Globus pallidus (tissue), 1 donor: ENCODE data around the gene MESP2.

Experiments
- DNase-seq: peaks from one replicate; pipeline ENCODE4 v3.0.0-alpha.2; 2015; ENCODE audit warnings: low spot score

The MESP2 gene

DNA sequence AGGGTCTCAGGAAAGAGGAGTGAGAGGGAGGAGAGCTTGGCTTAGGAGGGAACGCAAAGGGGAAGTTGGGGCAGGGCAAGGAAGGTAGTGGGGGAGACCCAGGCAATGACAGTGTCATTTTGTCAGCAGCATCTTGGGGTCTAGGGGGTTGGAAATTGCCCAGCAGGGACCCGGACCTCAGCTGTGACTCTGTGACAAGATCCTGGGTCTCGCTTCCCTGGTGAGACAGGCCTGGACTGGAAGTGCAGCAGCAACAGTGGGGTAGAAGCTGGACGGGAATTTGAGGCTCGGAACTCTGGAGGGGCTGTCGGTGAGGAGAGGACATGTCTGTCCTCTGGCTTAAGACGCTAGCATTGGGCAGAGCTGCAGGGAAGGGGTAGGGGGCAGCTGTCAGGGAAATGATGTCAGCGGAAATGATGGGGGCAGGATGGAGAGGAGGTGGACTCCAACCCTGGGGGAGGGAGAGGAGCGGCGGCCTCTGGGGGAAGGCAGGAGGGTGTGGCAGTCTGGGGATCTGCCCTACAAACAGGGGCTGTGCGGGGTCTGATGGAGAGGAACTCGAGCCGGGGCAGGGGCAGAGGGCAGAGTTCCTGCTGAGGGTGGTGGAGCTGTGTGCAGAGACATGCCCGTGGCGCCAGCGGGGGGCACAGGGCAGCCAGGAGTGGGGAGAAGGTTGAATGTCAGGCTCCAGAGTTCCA, 26.2 kb downstream of the MESP2 start:
- DNase-seq, result no peak

DNA sequence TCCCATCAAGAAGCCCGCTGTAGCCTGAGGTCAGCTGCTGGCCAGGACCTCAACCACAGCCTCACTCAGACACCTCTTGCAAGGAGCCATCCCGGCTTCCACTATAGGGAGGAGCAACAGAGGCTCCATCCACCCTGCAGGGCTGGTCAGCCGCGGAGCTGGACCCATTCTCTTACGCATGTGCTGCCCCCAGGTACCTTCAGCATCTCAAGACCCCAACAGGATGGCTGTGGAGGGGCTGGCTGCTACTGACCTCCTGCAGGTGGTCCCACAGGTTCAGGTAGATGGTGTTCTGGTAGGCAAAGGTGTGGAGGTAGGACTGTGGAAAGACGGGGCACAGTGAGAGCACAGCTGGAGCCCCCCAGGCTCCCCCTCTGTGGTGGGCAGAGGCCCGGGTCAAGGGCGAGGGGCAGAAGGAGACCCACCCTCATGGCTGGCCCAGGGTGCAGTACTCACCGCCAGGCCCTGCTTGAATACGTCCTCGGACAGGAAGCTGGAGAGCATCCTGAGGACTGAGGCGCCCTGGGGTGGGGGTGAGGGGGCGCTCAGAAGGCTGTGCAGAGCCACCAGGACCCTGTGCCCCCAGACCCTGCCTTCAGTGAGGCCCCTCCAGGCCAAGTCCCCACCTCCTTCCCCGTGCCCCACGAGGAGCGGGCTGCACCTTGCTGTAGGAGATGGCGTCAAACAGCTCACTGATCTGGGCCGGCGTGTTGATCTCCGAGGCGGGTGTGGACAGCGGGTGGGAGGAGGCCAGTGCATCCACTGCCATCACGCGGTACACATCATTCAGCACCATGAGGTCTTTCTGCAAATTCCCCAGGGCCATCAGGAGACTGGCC, 27.1 kb downstream of the MESP2 start:
- DNase-seq, result no peak

DNA sequence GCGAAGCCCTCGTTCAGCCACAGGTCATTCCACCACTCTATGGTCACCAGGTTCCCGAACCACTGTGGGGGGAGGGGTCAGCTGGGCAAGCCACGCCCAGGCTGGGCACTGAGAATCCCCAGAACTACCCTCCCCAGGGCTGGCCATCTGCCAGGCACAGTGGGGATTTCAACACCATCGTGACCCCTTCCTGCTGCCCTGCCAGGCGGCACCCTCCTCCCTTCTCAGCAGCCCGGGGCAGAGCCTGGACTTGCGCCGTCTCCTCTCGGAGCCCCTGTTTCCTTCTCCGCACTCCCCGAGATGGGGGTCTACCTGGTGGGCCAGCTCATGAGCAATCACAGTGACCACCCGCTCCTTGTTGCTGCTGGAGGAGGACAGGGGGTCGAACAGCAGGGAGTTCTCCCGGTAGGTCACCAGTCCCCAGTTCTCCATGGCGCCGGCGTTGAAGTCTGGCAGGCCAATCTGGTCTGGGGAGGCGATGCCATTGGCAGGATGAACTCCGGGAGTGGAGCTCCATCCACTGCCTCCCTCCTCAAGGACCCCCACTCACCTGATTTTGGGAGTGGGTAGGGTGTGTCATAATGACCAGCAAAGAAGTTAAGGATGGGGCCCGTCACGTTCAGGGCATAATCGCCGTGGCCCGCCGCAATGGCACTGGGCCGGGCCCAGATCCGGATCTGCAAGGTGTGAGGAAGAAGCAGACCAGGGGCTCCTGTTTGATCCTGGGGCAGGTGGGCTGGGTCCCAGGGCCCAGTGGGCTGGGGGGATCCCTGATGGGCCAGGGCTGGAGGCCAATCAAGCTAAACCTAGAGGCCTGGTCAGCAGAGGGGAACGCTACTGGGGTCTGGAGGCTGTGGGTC, 28.0 kb downstream of the MESP2 start:
- DNase-seq, result no peak

DNA sequence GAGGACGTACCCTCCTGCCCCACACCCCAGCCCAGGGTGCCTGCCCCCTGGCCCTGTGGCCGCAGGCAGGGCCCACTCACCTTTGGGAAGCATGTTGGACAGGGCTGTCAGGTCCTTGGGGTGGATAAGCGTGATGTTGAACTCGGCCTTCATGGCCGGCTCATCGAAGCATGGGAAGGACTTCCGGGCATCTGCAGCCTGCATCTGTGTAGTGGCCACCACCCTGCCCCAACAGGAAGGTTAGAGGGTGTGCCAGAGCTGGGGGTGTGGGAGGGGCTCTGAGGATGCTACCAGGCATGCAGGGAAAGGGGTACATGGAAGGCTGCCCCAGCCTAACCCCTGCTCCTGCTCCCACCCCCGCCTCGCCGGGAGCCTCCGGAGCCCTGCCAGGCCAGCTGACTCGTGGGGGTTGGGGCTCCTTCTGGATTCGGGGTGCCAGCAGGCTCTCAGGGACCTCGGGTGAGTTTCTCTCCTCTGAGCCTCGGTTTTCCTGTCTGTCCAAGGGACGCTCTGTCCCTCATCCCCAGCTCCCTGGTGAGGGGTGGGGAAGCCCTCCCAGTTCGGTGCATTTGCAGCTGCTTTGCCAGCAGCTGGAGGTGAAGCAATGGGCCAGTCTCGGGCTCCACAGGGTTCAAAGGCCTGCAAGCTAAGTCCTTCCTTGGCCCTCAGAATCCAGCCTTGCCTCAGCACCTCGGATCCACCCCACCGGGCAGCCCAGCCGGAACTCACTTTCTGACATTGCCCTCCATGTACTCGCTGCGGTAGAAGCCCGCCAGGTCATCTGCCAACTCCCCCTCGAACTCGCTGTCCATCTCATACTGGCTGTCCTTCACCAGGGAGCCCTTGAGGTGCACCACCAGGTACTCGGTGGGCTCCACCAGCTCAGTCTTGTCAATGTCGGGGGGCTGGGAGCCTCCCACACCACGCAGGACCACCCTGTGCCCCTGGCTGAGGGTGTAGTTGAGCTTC, 29.4 kb downstream of the MESP2 start:
- no peak for DNase-seq

DNA sequence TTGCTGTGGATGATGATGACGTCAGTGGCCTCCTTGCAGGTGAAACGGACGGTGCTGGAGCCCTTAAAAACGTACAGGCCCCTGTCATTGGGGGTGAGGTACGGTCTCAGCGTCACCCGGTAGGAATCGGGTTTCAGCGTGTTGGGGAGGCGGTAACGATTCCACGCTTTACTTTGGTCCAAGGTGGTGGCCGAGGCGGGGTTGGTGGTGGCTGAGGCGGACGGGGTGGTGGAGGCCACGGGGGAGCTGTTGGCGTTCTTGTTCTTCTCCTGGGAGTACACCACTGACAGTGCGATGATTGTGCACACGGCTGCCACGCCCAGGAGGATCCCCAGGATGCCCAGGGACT, 30.1 kb downstream of the MESP2 start:
- DNase-seq, result no peak

DNA sequence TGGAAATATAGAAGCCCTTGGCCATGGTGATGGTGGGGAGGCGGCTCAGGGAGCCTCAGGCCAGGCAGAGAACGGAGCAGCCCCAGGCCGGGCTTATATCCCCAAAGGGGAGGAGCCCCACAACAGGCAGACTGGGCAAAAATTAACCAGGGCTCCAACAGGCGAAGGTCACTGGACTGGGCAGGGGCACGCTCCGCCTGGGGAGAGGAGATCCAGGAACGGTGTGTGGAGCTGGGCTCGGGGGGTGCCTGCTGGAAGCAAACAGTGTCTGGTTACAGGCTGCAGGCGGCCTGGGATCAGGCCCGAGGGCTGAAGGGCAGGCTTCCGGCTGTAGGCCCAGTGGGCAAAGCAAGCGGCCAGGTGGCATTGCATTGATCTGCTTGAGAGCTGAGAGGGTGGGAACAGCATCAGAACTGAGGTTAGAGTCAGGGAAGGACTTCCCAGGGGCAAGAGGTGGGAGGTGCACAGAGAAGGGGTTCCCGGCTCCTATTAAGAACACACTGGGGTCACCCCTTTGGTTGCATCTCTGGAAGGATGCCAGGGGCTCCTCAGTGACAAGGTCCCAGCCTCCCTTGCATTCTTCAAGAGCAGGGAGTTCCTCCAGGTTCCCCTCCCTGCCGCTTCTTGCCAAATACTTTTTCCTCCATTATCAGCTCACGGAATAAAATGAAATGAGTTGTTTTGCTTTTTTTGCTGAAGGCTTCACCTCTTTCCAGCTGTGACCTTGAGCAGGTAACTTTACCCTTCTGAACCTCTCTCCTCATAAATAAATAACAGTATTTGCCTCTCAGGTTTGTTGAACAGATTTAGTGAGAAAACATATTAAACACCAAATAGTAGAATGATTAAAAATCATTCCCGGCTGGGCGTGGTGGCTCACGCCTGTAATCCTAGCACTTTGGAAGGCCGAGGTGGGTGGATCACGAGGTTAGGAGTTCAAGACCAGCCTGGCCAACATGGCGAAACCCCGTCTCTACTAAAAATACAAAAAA, 30.7 kb downstream of the MESP2 start:
- DNase-seq, result no peak

DNA sequence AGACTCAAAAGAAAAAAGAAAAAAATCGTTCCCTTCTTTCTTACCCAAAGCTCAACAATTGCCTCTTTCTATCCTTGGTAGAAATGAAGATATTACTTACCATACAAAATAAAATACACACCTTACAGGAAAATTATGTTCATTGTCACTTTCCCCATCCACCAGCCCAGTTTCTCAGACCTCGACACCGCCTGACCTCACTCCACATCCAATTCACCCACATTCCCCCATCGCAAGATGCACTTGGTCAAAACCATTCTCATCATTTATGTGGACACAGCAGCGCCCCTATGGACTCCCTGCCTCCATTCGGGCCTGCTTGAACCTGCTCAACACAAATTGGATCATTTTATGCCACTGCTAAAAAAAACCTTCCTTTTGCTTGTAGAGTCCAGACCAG, 31.6 kb downstream of the MESP2 start:
- no peak for DNase-seq

DNA sequence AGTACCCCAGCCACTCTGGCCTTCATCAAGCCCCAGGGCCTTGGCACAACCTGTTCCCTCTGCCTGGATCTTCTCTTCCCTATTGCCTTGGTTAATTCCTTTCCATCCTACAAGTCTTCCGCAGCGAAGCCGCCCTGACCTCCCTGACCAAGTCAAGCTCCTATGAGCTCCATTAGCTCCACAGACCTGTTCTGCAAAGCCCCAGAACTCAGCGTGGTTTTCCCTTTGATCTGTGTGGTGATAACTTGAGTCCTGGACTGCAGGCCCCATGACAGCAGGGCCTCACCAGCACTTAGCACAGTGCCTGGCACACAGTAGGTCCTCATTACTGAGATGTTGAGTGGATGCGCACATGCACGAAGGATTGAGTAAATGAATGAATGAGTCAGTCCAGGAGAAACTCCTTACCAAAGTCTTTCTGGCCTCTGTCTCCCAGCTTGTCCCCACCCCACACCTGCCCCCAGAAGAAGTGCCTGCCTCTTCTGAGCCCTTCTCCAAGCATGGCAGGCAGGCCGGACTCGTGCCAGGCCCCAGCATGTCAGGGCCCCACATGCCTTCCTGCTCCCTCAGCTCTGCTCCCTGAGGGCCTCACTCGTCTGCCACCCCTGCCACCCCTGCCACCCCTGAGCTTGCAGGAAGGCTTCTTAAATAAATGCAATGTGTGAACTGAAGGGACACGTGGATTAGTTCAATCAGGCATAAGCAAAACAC, 32.2 kb downstream of the MESP2 start:
- no peak for DNase-seq

DNA sequence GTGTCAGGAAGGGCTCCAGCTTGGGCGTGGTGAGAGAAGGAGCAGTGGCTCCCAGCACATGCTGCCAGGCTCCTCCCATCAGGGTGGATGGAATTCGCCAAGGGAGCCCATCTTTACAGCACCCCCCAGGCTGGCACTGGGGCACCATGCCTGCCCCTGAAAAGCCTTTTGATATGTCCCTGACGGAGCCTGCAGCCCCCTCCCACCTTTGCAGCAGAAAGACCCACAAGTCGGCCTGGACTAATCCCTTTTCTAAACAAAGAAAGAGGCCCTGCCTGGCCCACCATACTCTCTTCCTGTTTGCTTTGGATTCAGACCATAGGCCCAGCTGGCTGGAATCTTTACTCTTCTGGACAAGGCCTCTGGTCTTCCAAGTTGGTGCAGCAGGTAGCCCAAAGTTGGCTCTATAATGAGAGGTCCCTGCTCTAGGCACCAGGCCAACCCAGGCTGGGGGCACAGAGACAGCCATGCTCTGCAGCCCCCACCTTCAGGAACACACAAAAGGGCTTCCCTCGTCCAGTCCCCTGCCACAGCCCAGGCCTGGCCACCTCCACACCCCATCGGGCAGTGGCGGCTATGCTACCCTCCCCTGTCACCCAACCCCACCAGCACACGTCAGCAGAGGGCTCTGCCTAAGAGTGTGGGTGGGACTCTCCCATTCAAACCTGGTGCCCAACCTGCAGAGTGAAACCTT, 33.1 kb downstream of the MESP2 start:
- DNase-seq, result no peak

DNA sequence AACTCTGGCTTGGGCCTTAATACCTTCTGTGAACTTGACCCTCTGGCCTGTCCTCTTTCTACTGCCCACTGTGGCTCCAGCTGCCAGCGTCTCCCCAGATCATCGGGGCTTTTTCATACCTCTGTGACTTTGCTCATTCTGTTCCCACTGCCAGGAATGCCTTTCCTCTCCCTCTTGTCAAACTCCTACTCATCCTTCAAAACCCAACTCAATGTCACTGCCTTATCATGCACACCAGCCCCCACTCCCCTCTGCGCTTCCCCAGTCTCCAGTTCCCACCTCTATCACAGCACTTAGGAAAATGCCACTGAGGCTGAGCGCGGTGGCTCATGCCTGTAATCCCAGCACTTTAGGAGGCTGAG, 33.6 kb downstream of the MESP2 start:
- DNase-seq, result no peak

DNA sequence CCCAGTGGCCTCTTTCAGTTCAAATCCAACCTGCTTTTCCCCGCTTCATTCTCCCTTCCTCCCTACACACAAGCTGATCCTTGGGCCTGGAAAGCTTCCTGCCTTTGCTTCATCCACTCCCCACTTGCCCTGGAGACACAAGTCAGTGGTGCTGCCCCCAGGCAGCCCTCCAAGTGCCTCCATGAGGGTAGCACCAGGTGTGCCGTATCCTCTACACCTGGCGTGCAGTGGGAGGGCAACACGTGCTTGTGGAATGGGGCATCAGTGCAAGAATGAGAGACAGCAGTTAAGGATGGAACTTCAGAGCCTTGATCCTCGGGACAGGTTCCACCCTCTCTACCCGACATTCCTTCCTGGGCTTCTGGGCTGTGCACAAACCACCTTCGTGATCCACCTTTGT, 34.7 kb downstream of the MESP2 start:
- no peak for DNase-seq

DNA sequence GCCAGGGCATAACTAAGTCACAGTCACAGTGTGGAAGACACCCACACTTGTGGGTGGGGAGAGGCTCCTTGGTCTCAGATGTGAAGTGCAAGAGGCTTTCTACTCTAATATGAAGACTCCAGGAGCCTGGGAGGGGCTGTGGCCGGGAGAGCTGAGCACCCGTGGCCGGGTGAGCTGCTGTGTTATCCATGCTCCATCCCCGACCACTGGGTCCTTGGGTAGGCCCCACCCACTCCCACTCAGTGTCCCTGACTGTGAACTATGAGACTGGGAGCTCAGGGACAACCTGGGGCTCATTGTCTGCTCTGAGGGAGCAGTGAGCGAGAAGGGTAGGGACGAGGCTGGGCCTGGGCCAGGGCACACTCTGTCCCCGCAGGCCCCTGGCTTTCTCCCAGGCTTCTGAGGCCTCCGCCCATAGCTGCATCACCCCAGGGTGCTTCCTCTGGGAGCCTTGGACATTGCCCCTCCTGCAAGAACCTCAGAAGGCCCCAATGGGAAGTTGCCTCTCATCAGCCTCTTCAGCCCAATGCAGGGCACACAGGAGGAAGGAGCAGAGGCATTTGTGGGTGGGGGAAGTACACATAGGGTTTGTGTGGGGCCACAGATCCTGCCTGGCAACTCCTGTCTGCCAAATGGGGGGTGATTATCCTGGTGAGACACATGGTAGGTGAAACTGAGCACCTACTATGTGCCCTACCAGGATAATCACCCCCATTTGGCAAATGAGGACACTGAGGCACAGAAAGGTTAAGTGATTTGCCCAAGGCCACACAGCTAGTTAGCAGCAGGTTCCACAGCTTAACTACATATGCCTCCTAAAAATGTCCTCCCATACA, 36.1 kb downstream of the MESP2 start:
- DNase-seq, result no peak

DNA sequence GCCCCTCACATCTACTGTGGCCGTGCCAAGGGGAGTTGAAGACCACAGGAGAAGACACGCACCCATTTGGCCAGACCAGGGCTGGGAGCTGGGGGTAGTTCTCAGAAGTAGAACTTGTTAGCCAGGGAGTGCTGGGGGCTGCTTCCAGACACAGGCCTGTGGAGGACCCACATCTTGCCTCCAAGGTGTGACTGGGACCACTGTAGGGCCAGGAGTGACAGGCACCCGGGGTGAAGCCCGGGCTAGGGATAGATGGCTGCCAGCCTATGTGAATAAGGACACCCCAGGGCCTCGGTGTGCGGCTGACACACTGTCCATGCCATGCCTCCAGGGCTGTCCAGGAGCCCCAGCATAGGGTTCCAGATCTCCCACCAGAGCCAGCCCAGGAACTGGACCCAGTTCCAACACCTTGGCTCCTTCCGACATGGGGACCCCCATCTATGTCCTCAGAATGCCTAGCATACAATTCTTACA, 36.8 kb downstream of the MESP2 start:
- DNase-seq, result no peak

DNA sequence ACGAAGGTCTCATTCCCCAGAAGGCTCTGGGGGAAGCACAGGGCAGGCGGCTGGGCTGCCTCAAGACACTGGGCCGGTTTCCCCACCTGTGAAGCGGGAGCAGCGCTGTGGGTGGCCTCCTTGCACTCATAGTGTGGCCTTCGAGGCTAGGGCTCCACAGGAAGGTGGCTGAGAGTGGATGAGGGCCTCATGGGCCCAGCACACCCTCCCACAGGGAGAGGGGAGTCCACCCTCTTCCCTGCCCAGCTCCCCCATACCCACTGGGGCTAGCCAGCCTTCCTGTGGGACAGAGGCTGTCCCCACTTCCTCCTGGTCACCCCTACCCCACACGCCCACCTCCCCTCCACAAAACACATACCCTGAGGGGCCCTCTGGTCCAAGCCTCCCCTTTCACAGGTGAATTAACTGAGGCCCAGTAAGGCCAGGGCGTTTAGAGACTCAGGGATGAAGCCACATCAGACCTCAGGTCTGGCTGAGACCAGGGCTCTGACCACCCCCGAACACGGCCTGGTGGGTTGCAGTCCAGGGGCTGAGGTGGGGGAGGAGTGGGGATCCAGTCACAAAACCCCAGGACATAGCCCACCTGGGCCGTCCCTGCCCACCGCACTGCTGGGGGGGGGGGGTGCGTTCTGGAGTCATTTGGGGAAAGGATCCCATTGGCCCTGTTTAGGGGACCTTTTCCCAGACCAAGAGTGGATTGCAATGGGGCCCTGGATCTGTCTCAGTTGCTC, 37.4 kb downstream of the MESP2 start:
- no peak for DNase-seq

DNA sequence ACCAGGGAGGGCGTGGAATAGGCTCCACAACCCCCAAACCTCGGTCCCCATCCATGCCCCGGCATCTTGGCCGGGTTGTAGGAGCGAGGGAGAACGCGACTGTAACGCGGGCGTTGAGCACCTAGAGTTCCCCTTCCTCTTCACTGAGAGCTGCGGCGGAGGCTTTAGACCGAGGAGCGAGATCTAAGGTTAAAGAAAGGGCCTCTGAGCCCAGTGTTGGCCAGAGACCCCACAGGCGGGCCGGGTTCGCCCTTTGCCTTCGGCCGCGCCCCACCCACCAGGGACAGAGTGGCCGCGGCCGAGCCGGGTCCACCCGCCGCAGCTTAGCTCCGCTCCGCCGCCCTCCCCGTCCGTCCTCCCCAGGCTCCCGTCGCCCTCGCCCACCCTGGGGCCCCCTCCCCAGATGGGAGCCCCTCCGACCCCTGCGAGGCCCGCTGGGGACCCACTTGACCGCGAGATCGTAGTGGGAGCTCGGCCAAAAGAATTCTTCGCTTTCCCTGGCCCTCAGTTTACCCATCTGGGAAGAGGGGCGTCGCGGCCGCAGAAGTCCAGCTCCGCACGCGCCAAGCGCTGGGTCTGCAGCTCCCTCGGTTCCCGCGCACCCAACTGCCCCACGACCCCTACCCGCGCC, 38.1 kb downstream of the MESP2 start:
- no peak for DNase-seq

DNA sequence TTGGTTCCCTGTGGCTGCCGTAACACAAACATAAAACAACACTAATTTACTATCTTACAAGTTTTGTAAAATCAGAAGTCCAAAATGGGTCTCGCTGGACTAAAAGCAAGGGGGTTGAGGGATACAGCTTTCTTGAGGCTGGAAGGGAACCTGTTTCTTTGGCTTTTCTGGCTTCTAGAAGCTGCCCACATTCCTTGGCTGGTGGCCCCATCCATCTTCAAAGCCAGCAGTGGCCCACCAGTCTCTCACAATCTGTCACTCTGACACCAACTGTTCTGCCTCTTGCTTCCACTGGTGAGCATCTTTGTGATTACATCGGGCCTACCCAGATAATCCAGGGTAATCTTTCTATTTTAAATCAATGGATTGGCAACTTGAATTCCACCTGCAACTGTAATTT, 39.6 kb downstream of the MESP2 start:
- no peak for DNase-seq

DNA sequence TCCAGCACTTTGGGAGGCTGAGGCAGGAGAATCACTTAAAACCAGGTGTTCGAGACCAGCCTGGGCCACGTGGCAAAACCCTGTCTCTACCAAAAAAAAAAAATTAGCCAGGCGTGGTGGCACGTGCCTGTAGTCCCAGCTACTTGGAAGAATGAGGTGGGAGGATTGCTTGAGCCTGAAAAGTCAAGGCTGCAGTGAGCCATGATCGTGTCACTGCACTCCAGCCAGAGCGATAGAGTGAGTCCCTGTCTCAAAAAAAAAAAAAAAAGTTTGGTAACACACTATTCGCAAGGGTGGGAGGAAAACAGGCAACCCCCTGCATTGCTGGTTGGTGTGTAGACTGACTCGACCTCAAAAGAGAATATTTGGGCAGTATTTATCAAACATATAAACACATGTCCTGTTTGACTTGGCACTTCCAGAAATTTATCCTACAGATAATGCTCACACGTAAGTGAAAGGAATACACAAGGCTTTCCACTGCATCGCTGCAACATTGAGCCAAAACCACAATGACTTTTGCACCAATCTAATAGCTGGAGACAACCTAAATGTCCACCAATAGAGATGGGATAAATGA, 41.7 kb downstream of the MESP2 start:
- DNase-seq, result no peak
